Central memory CD4-positive, alpha-beta T cell (primary cell): ENCODE results near the gene EHMT1.

Source experiments
- DNase-seq: peaks from one replicate; pipeline ENCODE4 v3.0.0; 2022

The EHMT1 gene

DNA sequence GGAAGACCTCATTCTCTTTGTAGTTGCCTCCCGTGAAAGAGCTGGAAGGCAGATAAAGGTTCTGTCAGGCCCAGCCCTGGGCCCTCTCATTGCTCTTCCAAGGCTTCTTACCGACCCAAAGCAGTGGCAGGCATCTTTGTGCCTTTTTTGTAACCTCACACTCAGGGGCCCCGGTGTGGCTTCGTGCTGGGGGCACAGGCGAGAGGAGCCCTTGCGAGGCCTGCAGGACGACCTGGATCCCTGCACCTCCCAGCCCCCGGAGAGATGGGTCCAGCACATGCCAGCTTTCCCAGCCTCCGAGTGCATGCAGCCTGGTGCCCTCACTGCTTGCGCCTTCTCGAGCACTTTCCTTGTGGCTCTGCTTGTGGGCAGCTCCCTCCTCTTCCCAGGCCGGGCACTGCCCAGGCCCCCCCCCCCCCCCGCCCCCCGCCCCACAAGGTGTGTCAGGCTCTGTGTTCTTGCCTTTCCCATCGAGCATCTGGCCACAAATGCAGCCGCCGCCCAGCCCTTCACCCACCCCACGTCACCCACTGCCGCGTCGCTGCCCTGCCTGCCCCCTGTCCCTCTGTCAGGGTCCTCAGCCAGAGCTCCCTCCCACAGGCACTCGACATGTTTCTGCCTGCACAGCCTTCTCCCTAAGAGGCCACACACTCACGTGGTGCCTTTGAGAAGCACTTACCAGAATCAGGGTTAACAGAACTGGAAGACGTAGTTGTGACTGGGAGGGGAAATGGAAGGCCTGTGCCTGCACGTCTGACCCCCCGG is 195.0 kb downstream of the EHMT1 start:
- no peak for DNase-seq

DNA sequence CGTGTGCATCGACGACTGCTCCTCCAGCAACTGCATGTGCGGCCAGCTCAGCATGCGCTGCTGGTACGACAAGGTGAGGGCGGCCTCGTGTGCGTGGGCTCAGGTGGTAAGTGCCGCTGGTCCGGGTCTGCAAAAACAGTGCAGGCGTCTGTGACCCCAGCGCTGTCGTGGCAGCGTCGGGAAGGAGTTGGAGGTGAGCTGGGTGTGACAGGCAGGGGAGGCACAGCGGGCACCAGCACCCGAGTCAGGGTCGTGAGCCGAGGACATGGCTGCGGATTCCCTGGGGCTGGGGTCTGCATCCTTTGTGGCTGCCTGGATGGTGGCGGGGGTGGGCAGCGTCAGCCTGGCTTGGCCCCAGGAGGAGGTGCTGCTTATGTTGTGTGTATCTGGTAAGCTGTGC is 195.6 kb downstream of the EHMT1 start:
- no peak for DNase-seq

DNA sequence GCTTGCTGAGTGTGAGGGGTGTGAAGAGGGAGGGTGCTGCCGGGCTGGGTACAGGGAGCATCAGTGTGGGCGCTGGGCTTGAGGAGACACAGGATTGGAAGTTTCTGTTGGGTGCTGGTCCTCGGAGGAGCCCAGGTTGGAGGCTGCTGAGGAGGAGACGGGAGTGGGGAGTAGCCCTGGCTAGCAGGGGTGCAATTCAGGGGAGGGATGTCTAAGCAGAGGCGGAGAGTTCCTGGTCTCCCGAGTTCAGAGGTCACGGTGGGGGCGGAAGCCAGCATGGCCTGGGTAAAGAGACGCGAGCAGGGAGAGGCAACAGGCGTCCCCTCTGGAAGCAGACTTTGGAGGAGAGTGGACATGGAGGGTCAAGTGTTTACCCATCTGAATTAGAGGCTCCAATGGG is 196.0 kb downstream of the EHMT1 start:
- DNase-seq: no peak

DNA sequence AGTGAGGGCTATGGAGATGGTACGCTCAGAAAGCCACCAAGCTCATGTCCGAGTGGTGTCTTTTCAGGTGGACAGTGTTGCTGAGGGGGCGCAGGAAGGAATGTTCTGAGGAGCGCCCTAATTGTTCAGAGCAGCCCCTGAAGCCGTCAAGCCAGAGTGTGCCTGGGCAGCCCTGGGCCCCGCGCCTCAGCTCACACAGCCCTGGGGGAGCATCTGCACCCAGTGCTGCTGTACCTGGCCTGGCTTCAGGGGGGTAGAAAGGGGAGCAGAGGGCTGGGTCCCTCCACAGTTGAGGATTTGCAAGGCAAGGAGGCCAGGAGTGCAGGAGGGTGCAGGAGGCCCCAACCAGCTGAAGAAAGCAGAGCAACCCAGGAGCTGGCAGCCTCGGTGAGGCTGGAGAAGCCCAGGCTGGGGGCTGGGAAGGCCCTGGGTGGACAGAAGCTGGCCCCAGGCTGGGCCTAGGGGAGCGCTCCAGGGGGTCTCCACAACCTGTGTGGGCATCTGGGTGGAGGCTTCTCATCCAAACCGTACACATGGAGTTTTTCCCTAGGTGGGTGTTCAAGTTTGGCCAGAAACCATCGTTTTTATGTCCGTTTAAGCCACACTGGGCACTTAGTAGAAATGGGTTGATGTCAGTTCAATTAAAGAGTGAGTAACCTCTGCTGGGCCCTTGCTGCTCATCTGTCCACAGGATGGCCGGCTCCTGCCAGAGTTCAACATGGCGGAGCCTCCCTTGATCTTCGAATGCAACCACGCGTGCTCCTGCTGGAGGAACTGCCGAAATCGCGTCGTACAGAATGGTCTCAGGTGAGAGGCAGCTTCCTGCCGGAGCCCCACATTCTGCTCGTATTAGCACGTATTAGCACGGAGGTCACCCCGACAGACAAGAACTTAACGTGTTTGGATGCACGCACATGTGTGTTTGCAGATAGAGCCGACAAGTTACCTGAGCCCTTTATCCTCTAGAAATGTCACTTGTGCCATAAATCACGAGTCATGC is 196.8 kb downstream of the EHMT1 start:
- DNase-seq: no peak

DNA sequence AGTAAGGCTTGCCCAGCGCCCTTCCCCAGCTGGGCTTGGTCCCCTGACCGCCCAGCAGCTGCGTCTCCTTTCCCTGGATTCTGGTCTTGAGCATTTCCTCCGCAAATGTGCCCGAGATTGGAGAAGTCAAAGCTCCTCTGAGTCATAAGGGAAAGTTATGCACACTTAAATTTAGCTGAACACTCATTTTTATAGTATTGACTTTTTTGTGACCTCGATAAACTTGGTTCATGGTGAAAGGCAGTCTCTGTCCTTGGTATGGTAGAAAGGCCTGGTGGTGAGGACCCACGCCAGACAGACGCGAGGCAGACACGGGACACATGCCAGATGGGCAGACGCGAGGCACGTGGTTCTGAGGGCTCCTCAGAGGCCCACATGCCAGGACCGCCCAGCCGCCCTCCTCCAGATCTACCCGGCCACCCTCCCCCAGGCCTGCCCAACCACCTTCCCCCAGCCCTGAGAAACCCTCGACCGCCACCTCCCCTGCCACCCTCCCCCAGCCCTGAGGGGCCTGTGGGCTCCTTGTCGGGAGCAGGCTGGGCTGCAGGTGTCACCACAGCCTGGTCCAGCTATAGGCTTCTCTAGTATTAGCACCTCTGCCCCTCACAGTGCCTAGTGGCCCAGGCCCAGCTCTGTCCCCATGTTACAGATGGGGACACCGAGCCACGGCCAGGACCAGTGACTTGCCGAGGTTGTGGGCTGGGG is 197.9 kb downstream of the EHMT1 start:
- DNase-seq: no peak

DNA sequence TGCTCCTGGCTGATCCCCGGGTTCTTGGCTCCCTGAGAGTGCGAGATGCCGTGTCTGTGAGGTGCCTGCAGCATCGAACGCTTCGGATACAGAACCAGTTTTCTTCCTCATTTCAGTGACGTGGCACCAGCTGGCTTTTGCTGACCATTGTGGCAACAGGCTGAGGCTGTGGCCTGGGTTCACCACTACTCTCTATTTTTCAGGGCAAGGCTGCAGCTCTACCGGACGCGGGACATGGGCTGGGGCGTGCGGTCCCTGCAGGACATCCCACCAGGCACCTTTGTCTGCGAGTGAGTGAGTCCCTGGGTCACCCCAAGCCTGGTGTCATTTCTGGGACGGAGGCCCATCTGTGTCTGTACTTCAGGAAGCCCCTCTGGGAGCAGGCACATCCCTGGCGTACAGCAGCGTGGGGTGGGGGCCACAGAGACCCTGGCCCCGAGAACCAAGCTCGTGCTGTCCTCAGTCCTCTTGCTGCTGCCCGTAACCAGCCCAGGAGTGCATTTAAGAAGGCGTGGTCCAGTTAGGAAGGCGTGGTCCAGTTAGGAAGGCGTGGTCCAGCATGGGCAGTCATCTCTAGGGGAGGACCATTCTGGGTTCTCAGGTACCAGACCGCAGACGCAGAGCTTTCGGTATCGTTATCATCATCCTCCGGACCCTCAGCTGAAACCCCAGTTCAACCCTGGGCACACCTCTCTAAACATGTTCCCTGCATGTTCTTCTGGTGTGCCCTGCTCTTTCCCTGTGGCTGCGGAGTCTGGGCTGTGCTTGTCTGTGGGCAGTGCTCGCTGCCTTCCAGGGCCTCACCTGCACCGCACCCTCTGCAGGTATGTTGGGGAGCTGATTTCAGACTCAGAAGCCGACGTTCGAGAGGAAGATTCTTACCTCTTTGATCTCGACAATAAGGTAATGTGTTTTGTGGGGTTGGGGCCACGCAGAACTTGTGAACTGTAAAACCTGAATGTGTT is 198.7 kb downstream of the EHMT1 start:
- no peak for DNase-seq

DNA sequence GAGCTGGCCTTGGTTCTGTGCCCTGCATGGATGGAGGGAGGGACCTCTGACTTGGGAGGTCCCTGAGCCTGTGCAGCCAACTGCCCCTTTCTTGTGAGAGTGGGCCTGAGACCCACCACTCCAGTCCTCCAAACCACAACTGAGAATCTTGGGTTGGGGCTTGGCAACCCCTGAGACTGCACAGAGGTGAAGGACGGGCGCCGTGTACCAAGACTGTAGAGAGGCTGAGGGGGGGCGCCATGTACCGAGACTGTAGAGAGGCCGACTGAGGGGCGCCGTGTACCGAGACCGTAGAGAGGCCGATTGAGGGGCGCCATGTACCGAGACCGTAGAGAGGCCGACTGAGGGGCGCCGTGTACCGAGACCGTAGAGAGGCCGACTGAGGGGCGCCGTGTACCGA is 199.5 kb downstream of the EHMT1 start:
- no peak for DNase-seq

DNA sequence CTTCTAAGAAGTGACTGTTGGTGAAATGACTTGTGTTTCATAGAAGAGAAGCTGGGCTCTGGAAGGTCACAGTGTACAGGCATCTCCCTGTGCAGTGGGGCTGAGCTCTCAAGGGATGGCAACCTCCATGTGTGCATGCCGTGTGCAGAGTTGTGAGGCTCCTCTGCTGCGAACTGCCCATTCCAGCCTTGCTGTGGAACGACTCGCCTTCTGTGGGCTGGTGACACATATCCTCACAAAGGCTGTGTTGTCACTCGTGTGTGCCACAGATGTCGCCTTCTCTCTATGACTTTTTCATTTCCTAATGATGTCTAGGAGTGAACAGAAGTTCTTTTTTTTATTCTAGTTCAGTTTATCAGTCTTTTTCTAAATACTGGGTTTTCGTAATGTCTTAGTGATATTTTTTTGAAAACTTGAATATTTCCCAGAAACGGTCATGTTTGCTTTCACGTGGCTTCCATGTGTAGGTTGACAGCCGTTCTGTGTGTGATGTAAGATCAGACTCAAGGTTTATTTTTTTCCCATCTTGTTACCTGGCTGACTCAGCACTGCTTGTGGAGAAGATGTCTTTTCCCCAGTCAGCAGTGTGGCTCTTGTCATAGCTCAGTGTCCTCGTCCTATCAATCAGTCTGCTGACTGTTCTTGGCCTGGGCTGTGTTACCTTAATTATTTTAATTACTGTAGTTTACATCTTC is 201.5 kb downstream of the EHMT1 start:
- DNase-seq: no peak

DNA sequence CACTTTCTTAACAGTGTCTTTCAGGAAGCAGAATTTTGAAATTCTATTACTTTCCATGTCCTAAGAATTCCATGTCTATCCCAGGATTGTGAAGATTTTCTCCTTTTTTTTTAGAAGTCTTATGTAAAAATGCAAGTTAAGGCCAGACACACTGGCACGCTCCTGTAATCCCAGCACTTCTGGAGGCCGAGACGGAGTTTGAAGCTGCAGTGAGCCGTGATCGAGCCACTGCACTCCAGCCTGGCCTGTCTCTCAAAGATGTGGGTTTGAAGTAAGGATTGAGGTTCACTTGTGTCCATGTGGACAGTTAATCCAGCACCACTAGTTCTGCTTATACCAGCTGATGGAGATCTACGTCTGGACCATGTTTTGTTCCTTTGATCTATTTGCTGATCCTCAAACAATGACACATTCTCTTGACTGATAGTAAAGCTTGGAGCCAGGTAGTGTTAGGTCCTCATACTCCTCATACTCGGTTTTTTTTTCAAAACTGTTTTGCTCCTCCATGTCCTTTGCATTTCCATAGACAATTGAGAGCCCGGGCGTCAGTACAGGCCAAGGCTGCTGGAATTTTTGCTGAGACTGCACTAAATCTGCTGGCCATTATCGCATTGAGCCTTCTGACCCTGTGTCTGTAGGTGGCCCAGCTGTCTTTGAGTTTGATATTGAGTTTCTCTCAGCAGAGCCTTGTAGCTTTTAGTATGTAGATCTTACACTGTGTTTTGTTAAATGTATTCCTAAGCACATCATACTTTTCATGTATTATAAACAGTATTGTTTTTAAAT is 205.4 kb downstream of the EHMT1 start:
- no peak for DNase-seq

DNA sequence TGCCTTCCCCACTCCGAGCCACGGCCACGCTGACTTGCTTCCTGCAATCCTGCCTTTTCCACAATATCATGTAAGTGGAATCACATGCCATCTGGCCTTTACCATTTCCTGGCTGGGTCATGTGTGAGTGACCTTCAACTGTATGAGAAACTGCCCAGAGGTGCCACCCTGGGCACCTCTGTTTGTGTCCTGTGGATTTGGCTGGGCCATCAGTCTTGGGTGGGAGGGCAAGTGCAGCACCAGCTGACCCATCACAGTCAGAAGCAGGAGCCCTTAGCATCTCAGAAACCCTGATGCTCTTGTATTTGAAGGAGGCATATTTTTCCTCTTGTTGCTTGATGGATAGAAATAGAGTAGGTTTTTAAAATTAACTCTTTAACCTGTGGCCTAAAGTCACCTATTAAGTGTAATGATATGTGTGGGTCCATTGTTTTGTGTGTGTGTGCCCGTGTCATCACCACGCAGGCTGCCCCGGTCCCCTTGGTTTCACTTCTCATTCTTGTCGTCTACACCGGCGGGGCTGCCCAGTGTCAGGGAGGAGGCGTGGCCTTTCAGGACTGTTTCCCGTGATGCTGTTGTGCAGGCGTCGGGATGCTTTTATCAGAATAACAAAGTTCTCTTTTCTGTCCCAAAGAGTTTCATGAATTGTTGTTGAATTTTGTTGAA is 206.7 kb downstream of the EHMT1 start:
- DNase-seq: no peak

DNA sequence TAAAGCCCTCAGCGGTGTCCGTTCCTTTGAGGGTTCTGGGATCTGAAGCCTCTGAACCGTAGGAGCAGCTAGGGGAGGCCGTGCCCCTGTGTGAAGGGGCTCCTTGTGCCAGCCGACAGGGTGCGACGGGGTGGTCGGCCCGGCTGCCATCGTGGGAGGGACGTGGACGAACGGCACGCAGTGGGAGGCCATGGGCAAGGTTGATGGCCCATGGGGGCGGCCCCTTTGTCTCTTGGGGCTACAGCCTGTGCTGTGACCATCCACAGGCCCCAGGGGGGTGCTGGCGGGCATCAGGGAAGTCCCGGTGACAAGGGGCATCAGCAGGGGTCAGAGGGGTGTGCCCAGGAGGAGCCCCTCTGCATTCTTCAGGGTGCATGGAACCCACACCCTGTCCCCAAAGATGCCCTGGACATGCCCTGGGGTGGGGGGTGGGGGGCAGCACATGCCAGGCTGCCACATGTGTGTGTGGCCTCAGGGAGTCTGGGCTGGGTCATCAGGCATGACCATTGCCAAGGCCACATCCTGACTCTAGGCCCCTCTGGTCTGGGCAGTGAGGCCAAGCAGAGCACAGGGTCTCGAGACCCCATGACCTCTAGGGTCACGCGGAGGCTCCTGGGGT is 209.2 kb downstream of the EHMT1 start:
- DNase-seq: no peak

DNA sequence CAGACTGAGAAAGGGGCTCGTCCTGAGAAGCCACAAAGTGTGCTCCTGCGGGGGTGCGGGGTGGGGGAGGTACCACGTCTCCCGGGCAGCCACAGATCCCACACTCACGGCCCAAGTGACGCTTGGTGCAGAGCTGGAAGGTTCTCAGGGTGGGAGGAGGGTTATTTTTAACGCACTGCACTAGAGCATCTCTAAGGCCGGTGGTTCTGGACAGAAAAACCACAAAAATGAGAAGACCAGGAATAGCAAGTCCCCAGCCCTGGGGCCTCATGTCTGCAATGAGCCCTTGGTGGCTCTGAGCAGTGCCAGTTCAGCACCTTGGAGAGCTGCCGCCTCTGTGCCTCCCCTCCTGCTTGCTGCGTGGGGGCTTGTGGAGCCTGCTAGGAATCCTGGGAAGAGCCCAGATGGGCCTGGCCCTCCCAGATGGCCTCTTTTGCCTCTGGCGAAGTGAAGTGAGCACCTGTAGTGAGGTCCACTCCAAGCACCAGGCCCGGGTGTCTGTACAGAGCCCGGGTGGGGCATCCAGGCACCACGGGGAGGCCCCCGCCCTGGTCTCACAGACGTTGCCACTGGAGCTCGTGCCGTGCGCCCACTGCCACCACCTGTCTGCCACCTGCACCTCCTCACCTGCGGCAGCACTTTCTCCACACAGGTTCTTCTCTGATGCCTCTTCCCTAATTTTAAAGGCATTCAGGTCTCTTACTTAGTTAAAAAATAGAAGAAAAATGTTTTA is 209.9 kb downstream of the EHMT1 start:
- no peak for DNase-seq

DNA sequence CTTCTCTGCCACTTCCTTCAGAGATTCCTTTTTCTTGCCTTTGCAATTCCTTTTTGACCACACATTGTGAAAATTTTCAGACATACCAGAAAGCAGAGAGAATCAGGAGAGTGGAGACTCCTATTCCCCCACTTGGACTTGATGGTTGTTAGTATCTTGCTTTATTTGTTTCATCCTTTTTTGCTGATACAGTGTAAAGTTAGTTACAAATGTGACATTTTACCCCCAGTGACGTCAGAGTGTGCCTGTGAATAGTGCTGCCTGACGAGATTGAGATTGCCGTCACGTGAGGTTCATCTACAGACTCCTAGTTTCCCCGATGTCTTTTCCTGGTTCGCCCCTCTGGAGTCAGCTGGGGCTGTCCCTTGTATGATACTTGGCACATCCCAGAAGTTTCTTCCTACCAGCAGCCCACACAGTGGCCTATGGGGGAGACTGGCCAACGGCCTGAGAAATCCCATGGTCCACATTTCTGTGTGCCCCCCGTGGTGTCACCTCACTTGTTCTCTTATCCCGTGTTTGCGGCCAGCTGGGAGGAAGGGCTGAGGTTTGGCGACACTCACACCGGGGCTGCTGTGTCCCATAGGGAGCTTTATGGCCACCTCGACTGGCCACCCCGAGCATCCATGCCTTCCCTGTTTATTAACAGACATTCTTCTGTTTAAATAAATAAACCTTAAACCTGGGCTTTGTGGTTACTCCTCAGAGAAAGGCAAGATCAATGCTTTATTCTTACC is 210.6 kb downstream of the EHMT1 start:
- no peak for DNase-seq

DNA sequence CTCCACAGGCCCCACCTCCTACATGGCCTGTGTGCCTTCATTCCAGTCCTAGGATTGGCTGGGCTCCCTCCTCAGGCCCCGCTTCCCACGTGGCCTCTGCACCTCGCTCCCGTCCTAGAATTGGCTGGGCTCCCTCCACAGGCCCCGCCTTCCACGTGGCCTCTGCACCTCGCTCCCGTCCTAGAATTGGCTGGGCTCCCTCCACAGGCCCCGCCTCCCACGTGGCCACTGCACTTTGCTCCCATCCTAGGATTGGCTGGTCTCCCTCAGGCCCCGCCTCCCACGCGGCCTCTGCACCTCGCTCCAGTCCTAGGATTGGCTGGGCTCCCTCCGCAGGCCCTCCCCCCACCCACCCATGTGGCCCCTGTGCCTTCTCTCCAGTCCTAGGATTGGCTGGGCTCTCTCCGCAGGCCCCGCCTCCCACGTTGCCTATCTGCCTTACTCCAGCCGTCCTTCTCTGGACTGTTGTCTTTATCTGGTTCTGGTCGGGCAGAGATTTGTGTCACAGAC is 213.4 kb downstream of the EHMT1 start:
- no peak for DNase-seq

DNA sequence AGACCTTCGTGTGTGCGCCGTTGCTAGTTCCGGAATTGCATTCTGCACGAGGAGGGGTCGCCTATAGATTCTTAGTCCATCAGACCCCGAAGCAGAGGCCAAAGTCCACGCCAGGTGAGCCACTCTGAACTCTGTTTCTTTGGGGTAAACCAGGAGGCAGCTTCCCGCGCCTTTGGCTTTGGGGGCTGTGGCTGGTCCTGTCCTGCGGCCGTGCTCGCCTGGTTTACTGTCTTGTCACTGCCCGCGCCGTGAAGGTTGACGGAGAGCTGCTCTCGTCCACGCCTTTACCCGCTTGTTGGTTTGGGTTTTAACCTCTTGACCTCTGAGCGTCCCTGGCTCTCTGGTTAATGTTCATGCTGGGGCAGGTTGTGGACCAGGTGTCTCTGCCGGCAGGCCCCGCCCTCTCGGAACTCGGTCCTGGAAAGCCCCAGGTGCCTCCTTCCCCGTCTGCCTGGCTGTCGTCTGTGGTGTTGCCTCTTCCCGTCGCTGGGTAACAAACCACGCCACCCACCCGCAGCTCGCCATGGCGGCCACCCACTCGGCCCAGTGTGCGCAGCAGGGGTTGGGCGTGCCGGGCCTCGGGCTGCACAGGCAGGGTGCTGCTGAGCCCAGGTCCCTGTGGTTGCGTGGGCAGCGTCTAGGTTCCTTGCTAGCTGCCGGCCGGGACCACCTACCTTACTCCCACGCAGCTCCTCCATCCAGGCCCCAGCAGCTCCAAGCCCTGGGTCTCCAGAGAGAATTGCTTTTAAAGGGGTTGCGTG is 214.2 kb downstream of the EHMT1 start:
- DNase-seq: no peak

DNA sequence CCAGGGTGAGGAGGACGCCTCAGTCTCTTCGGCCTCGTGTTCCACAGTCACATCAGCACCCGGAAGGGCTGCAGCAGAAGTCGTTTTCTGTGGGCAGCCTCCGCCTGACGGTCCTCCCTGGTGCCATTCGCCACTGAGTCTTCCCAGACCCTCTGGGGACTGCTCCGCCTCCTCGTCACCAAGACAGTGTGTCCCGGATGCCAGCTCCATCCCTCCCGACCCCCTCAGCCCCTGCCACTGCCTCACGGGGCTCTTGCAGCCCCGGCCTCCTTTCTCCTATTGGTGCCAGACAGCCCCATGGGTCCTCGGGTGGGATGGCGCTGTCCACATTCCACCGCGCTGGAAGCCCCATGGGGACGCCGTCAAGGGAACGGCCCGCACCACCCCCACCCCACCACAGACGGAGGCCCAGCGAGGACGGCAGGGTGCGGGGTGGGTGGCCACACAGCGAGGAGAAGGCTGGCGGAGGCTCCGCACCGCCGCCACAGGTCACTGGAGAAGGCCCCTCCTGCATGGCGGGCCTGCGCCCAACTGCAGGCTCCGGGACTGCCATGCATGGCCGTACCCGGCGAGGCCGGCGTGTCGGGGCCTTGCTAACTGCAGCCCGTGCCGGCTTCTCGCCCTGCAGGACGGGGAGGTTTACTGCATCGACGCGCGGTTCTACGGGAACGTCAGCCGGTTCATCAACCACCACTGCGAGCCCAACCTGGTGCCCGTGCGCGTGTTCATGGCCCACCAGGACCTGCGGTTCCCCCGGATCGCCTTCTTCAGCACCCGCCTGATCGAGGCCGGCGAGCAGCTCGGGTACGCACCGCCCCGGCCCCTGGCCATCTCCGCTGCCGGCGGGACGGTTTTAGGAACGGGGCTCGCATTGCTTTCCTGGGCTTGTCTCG is 215.2 kb downstream of the EHMT1 start:
- DNase-seq: no peak
